SK-N-SH (cell line): ENCODE data around the gene SH3TC1. TPM values are rescaled to one million over a fixed set of nuclear protein-coding genes. Genes with fewer than 3 reads are reported as not detected.

ENCODE experiments used
- CTCF ChIA-PET: fragments of 300-600, 350-600 bp; formaldehyde crosslinking; extraction: SDS; loops from one replicate; lab custom pipeline; 2021; lab: Yijun Ruan, JAX
- POLR2A ChIA-PET: fragments of 350-600 bp; sonication (Branson Sonifier 250); formaldehyde crosslinking; extraction: SDS; loops from one replicate; lab custom pipeline; 2020; ENCODE audit warnings: antibody characterized with exemption, inconsistent platforms; lab: Yijun Ruan, JAX
- DNase-seq: peaks from one replicate; pipeline ENCODE4 v3.0.0; 2012
- H2AFZ ChIP-seq: fragments of 200-600 bp; sonication (generic); 2 replicates; pipeline ENCODE4 v1.8.1; 2016; ENCODE audit warnings: antibody characterized with exemption, mild to moderate bottlenecking, low read depth
- H3F3A ChIP-seq: fragments of 200-600 bp; sonication (generic); replicated peaks from 2 replicates; pipeline ENCODE3; 2016; ENCODE audit warnings: antibody characterized with exemption, mild to moderate bottlenecking; ENCODE audit not compliant: insufficient read depth
- H3K27ac ChIP-seq, 2 experiments: fragments of 200-500 bp in 1 of 2; fragments of 200-600 bp in 1 of 2; sonication (Bioruptor generic) in 1 of 2; sonication (generic), shearing (Covaris generic) in 1 of 2; 2 replicates each; pipeline versions ENCODE4 v1.5.1 to v1.6.1; 2014 to 2016; ENCODE audit warnings: low read depth in 2 of 2, inconsistent platforms in 1 of 2, low read length in 1 of 2, mild to moderate bottlenecking in 1 of 2, mixed read lengths in 1 of 2
- H3K27me3 ChIP-seq: fragments of 200-600 bp; sonication (generic), shearing (Covaris generic); 2 replicates; pipeline ENCODE4 v1.6.1; 2016; ENCODE audit warnings: mixed run types; ENCODE audit not compliant: insufficient read depth
- H3K36me3 ChIP-seq, 2 experiments: fragments of 200-500 bp in 1 of 2; fragments of 200-600 bp in 1 of 2; sonication (Bioruptor generic) in 1 of 2; sonication (generic) in 1 of 2; replicated peaks in 1 of 2; 2 replicates each; pipeline versions ENCODE3 to v1.5.1; 2014 to 2016; ENCODE audit warnings: low read length in 1 of 2, mild to moderate bottlenecking in 1 of 2; ENCODE audit not compliant: insufficient read depth in 2 of 2, control insufficient read depth in 1 of 2
- H3K4me1 ChIP-seq, 2 experiments: fragments of 200-500 bp in 1 of 2; fragments of 200-600 bp in 1 of 2; sonication (Bioruptor generic) in 1 of 2; sonication (generic), shearing (Covaris generic) in 1 of 2; 2 replicates each; pipeline versions ENCODE4 v1.5.1 to v1.6.1; 2014 to 2016; ENCODE audit warnings: low read depth in 1 of 2, low read length in 1 of 2, mixed run types in 1 of 2; ENCODE audit not compliant: insufficient read depth in 2 of 2, control insufficient read depth in 1 of 2
- H3K4me2 ChIP-seq: fragments of 200-600 bp; sonication (generic), shearing (Covaris generic); 2 replicates; pipeline ENCODE4 v1.6.1; 2017; ENCODE audit warnings: mixed run types
- H3K4me3 ChIP-seq, 2 experiments: fragments of 200-500 bp in 1 of 2; fragments of 200-600 bp in 1 of 2; sonication (Bioruptor generic) in 1 of 2; sonication (generic), shearing (Covaris generic) in 1 of 2; 2 replicates each; pipeline versions ENCODE4 v1.5.1 to v1.8.1; 2014 to 2016; ENCODE audit warnings: low read depth in 2 of 2, inconsistent platforms in 1 of 2, low read length in 1 of 2, mild to moderate bottlenecking in 1 of 2, mixed read lengths in 1 of 2, moderate library complexity in 1 of 2
- H3K79me2 ChIP-seq: fragments of 200-600 bp; sonication (generic); 2 replicates; pipeline ENCODE4 v1.8.1; 2017; ENCODE audit warnings: mild to moderate bottlenecking; ENCODE audit not compliant: insufficient read depth
- H3K9ac ChIP-seq: fragments of 200-600 bp; sonication (generic); 2 replicates; pipeline ENCODE4 v1.6.1; 2017; ENCODE audit warnings: mixed run types
- H3K9me2 ChIP-seq: fragments of 200-600 bp; sonication (generic); 2 replicates; pipeline ENCODE4 v1.6.1; 2017; ENCODE audit warnings: mixed run types
- H3K9me3 ChIP-seq: fragments of 200-600 bp; sonication (generic); 2 replicates; pipeline ENCODE4 v1.6.1; 2017; ENCODE audit warnings: mixed run types, mild to moderate bottlenecking, moderate library complexity
- H4K20me1 ChIP-seq: fragments of 200-600 bp; sonication (generic); 2 replicates; pipeline ENCODE4 v1.6.1; 2017; ENCODE audit warnings: mild to moderate bottlenecking, mixed run types; ENCODE audit not compliant: insufficient read depth
- CHD2 ChIP-seq: fragments of 150-350 bp; IDR thresholded peaks from 2 replicates; pipeline ENCODE4 v1.6.1; 2018; ENCODE audit warnings: low read length; ENCODE audit not compliant: partially characterized antibody
- ELF1 ChIP-seq: IDR thresholded peaks from 2 replicates; pipeline ENCODE4 v1.4.0; 2012
- EZH2phosphoT487 ChIP-seq: fragments of 200-600 bp; sonication (generic); IDR thresholded peaks from 2 replicates; pipeline ENCODE4 v1.6.1; 2017; ENCODE audit warnings: low read depth, mixed run types, mild to moderate bottlenecking, antibody characterized with exemption, moderate library complexity, borderline replicate concordance
- FOXM1 ChIP-seq: IDR thresholded peaks from 2 replicates; pipeline ENCODE4 v1.4.0; 2012; ENCODE audit warnings: low read depth, mild to moderate bottlenecking
- GABPA ChIP-seq: IDR thresholded peaks from 2 replicates; pipeline ENCODE4 v1.4.0; 2012; ENCODE audit warnings: low read depth, mild to moderate bottlenecking
- MXI1 ChIP-seq: IDR thresholded peaks from 2 replicates; pipeline ENCODE4 v1.6.1; 2012; ENCODE audit warnings: mild to moderate bottlenecking, low read depth, low read length, improper control_type of control experiment
- NFIC ChIP-seq: IDR thresholded peaks from 2 replicates; pipeline ENCODE4 v1.4.0; 2012; ENCODE audit warnings: borderline replicate concordance
- POLR2AphosphoS5 ChIP-seq: IDR thresholded peaks from 2 replicates; pipeline ENCODE4 v1.6.1; 2012; ENCODE audit warnings: low read depth, low read length
- RAD21 ChIP-seq: IDR thresholded peaks from 2 replicates; pipeline ENCODE4 v1.6.1; 2012; ENCODE audit warnings: mild to moderate bottlenecking, low read length
- RCOR1 ChIP-seq: fragments of 150-350 bp; IDR thresholded peaks from 2 replicates; pipeline ENCODE4 v1.6.1; 2017; ENCODE audit warnings: antibody characterized with exemption, low read length
- RFX5 ChIP-seq: IDR thresholded peaks from 2 replicates; pipeline ENCODE4 v1.6.1; 2012; ENCODE audit warnings: mild to moderate bottlenecking, improper control_type of control experiment, low read length
- SIN3A ChIP-seq: IDR thresholded peaks from 2 replicates; pipeline ENCODE4 v1.6.1; 2012; ENCODE audit warnings: low read depth, mild to moderate bottlenecking, low read length, moderate library complexity, borderline replicate concordance
- SMC3 ChIP-seq: IDR thresholded peaks from 2 replicates; pipeline ENCODE4 v1.6.1; 2012; ENCODE audit warnings: low read depth, low read length, improper control_type of control experiment
- TAF1 ChIP-seq: IDR thresholded peaks from 2 replicates; pipeline ENCODE4 v1.6.1; 2012; ENCODE audit warnings: low read depth, mild to moderate bottlenecking, low read length, moderate library complexity, borderline replicate concordance
- TCF12 ChIP-seq: IDR thresholded peaks from 2 replicates; pipeline ENCODE4 v1.4.0; 2012
- WGBS: methylation state at CpG from one replicate; pipeline ENCODE4 v1.1.6; 2017; ENCODE audit warnings: low lambda C conversion rate; 5-methylcytosine and 5-hydroxymethylcytosine counted together
- polyA plus RNA-seq, 3 experiments: library from polyadenylated mRNA; depleted of rRNA; stranded (reverse); fragments of >200 nt; gene quantifications; 2 replicates each; pipeline ENCODE4 v1.2.3, GENCODE V29; 2012
- TF ChIP-seq, protein P1 (sequence below): fragments of 150-350 bp; IDR thresholded peaks from 2 replicates; pipeline ENCODE4 v1.6.1; 2017; ENCODE audit warnings: antibody characterized with exemption, low read length, low read depth, borderline replicate concordance
- TF ChIP-seq, protein P2 (sequence below): fragments of 200-600 bp; sonication (generic); IDR thresholded peaks from 2 replicates; pipeline ENCODE4 v1.6.1; 2017; ENCODE audit warnings: antibody characterized with exemption, mild to moderate bottlenecking, moderate library complexity
- TF ChIP-seq, protein P3 (sequence below): IDR thresholded peaks from 2 replicates; pipeline ENCODE4 v1.6.1; 2012; ENCODE audit warnings: mild to moderate bottlenecking, low read depth, low read length, moderate library complexity

SH3TC1 gene
- polyA plus RNA-seq, 1 of the 3 experiments (the other 2 are of a cell fraction) = 2.7 TPM

- no peak for TF ChIP-seq GABPA
- TF ChIP-seq, protein P1, sequence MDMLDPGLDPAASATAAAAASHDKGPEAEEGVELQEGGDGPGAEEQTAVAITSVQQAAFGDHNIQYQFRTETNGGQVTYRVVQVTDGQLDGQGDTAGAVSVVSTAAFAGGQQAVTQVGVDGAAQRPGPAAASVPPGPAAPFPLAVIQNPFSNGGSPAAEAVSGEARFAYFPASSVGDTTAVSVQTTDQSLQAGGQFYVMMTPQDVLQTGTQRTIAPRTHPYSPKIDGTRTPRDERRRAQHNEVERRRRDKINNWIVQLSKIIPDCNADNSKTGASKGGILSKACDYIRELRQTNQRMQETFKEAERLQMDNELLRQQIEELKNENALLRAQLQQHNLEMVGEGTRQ = no peak
- no peak for TF ChIP-seq TAF1
- TF ChIP-seq, protein P2, sequence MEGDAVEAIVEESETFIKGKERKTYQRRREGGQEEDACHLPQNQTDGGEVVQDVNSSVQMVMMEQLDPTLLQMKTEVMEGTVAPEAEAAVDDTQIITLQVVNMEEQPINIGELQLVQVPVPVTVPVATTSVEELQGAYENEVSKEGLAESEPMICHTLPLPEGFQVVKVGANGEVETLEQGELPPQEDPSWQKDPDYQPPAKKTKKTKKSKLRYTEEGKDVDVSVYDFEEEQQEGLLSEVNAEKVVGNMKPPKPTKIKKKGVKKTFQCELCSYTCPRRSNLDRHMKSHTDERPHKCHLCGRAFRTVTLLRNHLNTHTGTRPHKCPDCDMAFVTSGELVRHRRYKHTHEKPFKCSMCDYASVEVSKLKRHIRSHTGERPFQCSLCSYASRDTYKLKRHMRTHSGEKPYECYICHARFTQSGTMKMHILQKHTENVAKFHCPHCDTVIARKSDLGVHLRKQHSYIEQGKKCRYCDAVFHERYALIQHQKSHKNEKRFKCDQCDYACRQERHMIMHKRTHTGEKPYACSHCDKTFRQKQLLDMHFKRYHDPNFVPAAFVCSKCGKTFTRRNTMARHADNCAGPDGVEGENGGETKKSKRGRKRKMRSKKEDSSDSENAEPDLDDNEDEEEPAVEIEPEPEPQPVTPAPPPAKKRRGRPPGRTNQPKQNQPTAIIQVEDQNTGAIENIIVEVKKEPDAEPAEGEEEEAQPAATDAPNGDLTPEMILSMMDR = no peak
- TF ChIP-seq MXI1 = no peak
- TF ChIP-seq TCF12 = no peak
- TF ChIP-seq SIN3A = no peak
- TF ChIP-seq RAD21 = no peak
- no peak for TF ChIP-seq RFX5
- no peak for TF ChIP-seq POLR2AphosphoS5
- no peak for TF ChIP-seq CHD2
Observed at GRCh38 chr4:8150152-8151090, 48.7 kb upstream of the SH3TC1 start (continued).

DNA sequence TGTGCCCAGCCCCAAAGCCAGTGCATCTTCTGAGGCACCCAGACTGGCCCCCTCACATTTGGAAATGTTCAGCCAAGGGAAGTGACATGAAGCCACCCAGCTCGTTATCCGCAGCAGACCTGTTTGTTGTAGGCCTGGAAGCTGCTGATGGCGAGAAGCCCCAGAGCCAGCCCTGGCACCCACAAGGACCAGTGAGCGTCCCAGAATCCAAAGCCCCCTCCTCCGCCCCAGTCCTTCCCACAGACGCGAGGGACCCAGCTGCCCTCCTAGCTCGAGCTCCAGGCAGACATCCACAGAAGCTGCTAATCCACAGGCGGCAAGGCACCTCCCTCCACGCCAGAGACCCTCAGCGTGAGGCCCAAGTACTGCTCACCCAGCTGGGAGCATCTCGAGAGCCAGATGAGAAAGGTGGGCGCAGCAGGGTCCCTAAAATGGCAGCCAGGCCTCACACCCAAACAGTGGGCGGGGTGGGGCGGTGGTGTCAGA, 47.9 kb upstream of the SH3TC1 start:
- CTCF ChIA-PET = interaction anchor here (0.9 to 1.3 kb wide), 3 partner anchors 26 to 260 kb away, joined by 3 to 4 read pairs (median 4); no protein-coding TSS in a partner anchor
- no peaks in the 10 kb centered on the region for H3K79me2 ChIP-seq

More for the DNA sequence above, 47.9 kb upstream of the SH3TC1 start:
- Histone ChIP-seq H3K27me3 (peaks cover 12% of the 10 kb centered on the region; the same call in 1 of the 2 replicates), H4K20me1 (no peaks in the 10 kb centered on the region), H3K4me2 (no peak overlapping the region), H3K4me3 (no peak overlapping the region), H3F3A (no peaks in the 10 kb centered on the region), H3K9me2 (no peaks in the 10 kb centered on the region), H3K27ac (no peak overlapping the region), H3K9me3 (no peaks in the 10 kb centered on the region), H3K36me3 (no peaks in the 10 kb centered on the region), H3K4me1 (peaks cover 0 to 11% of the 10 kb centered on the region in 2 experiments; a peak in 1 of 4 replicates), H3K9ac (no peak overlapping the region), H2AFZ (no peak overlapping the region)
- POLR2A ChIA-PET = no interaction called here
- 52% methylated on average over 11 of the region's 15 CpGs for WGBS
- no peak for DNase-seq
- no peak for TF ChIP-seq CHD2
- no peak for TF ChIP-seq GABPA
- TF ChIP-seq NFIC = no peak
- TF ChIP-seq SMC3 = no peak
- TF ChIP-seq FOXM1 = no peak
- TF ChIP-seq SIN3A = no peak
- no peak for TF ChIP-seq RCOR1
- no peak for TF ChIP-seq EZH2phosphoT487
- no peak for TF ChIP-seq ELF1
- TF ChIP-seq, protein P3, sequence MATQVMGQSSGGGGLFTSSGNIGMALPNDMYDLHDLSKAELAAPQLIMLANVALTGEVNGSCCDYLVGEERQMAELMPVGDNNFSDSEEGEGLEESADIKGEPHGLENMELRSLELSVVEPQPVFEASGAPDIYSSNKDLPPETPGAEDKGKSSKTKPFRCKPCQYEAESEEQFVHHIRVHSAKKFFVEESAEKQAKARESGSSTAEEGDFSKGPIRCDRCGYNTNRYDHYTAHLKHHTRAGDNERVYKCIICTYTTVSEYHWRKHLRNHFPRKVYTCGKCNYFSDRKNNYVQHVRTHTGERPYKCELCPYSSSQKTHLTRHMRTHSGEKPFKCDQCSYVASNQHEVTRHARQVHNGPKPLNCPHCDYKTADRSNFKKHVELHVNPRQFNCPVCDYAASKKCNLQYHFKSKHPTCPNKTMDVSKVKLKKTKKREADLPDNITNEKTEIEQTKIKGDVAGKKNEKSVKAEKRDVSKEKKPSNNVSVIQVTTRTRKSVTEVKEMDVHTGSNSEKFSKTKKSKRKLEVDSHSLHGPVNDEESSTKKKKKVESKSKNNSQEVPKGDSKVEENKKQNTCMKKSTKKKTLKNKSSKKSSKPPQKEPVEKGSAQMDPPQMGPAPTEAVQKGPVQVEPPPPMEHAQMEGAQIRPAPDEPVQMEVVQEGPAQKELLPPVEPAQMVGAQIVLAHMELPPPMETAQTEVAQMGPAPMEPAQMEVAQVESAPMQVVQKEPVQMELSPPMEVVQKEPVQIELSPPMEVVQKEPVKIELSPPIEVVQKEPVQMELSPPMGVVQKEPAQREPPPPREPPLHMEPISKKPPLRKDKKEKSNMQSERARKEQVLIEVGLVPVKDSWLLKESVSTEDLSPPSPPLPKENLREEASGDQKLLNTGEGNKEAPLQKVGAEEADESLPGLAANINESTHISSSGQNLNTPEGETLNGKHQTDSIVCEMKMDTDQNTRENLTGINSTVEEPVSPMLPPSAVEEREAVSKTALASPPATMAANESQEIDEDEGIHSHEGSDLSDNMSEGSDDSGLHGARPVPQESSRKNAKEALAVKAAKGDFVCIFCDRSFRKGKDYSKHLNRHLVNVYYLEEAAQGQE = no peak
